ENCODE results near the gene STXBP2.

Gene STXBP2

DNA sequence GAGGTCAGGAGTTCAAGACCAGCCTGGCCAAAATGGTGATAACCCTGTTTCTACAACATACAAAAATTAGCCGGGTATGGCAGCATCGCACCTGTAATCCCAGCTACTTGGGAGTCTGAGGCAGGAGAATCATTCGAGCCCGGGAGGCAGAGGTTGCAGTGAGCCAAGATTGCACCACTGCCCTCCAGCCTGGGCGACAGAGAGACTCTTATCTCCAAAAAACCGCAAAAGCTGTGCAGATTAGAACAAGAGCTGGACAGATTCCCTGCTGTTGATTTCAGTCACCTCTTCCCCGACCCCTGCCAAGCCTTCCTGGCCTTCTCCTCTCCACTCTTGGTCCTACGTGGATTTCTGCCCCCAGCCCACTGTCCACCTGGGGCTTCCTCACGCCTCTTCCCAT is 33.0 kb upstream of the STXBP2 start:
- peaks cover 5% of the 10 kb centered on the region; the same call in 1 of the 2 replicates for H3K36me3 ChIP-seq (ENCODE audit: control insufficient read depth, insufficient read depth, low read length)
- no peak overlapping the region for H3K27ac ChIP-seq (ENCODE audit: low read depth, low read length)
- H3K9ac ChIP-seq (ENCODE audit: low read length) = no peak overlapping the region
- no peaks in the 10 kb centered on the region for H3K4me1 ChIP-seq (ENCODE audit: control insufficient read depth, insufficient read depth, low read length)
- H3K4me3 ChIP-seq (ENCODE audit: low read depth, low read length) = no peak overlapping the region
- no peaks in the 10 kb centered on the region; the same call in 1 of the 2 replicates for H3K27me3 ChIP-seq (ENCODE audit: control insufficient read depth, insufficient read depth, low read length)
- no peaks in the 10 kb centered on the region for H3K9me3 ChIP-seq (ENCODE audit: control insufficient read depth, insufficient read depth, low read depth, low read length)

DNA sequence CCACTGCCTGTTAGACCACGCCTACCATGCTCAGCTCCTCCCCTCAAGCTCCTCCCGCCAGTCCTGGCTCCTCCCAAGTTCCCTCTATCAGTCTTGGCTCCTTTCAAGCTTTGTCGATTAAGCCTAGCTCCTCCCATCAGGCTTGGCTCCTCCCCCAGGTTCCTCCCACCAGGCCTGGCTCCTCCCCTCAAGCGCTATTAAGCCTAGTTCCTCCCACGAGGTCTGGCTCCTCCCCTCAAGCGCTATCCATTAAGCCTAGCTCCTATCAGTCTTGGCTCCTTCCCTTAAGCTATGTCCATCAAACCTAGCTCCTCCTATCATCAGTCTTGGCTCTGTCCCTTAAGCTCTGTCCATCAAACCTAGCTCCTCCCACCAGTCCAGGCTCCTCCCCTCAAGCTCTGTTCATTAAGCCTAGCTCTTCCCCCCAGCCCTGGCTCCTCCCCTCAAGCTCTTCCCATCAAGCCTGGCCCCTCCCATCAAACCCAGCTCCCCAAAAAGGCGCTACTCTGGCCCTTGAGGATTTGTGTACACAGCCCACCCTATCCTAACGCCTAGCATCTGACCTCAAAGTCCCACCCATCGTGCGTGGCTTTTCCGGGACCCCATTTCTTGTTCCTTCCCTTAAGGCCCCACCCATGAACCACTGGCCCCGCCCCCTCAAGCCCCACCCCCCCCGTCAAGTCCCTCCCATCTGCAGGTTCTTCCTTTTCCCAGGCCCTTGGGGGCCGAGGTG is 31.3 kb upstream of the STXBP2 start:
- Histone ChIP-seq H3K27me3 (ENCODE audit: control insufficient read depth, insufficient read depth, low read length) (no peaks in the 10 kb centered on the region), H3K36me3 (ENCODE audit: control insufficient read depth, insufficient read depth, low read length) (peaks cover 10% of the 10 kb centered on the region), H3K9ac (ENCODE audit: low read length) (no peak overlapping the region), H3K27ac (ENCODE audit: low read depth, low read length) (no peak overlapping the region), H3K9me3 (ENCODE audit: control insufficient read depth, insufficient read depth, low read depth, low read length) (no peaks in the 10 kb centered on the region), H3K4me3 (ENCODE audit: low read depth, low read length) (peak overlapping the region; percentile 26; the same call in 1 of the 2 replicates), H3K4me1 (ENCODE audit: control insufficient read depth, insufficient read depth, low read length) (no peaks in the 10 kb centered on the region)

DNA sequence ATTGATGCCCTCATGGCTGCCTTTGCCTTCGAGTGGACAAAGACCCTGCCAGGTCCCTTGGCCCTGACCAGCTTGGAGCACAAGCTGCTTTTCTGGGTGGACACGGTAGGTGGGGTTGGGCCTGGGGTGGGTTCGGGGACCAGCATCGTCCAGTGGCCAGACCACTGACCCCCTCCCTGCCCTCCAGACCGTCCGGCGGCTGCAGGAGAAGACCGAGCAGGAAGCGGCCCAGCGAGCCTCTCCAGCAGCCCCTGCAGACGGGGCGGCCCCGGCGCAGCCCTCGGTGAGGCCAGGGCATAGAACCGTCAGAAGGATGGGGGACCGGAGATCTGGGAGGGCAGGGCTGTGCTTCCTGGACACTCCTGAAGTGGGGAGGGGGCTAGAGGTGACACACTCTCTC is 30.6 kb upstream of the STXBP2 start:
- Histone ChIP-seq H3K27me3 (ENCODE audit: control insufficient read depth, insufficient read depth, low read length) (no peaks in the 10 kb centered on the region), H3K4me1 (ENCODE audit: control insufficient read depth, insufficient read depth, low read length) (no peaks in the 10 kb centered on the region), H3K9me3 (ENCODE audit: control insufficient read depth, insufficient read depth, low read depth, low read length) (no peaks in the 10 kb centered on the region), H3K27ac (ENCODE audit: low read depth, low read length) (no peak overlapping the region), H3K9ac (ENCODE audit: low read length) (no peak overlapping the region), H3K4me3 (ENCODE audit: low read depth, low read length) (no peak overlapping the region), H3K36me3 (ENCODE audit: control insufficient read depth, insufficient read depth, low read length) (peaks cover 11% of the 10 kb centered on the region)

DNA sequence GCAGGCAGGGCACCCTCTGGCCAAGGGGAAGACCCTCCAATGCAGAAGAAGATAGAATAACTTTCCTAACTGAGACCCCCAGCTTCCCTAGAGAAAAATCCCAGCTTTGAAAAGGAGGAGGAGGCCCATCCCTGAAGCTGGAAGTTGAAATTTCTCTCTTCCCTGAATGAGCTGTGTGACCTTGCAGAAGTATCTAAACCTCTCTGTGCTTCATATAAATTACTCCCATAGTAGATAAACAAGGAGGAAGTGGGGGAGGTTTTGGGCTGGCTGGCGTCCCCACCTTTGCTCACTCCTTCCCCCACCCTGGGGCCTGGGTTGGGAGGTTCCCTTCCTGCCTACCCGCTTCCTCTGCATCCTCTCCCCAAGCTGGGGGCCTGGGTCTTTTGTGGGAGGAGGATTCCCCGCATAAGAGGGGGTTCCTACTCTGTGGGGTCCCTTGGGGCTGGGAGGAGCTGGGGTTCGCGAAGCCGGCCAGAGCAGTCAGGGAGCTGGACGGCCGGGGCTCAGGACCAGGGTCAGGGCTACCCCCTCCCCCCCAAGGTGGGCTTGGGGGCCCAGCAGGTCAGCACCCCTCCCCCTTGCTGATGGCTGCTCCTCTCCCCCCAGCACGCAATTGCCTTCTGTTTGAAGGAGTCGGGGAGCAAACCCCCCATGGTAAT is 29.6 kb upstream of the STXBP2 start:
- H3K36me3 ChIP-seq (ENCODE audit: control insufficient read depth, insufficient read depth, low read length) = peaks cover 17% of the 10 kb centered on the region
- H3K27me3 ChIP-seq (ENCODE audit: control insufficient read depth, insufficient read depth, low read length) = no peaks in the 10 kb centered on the region
- no peak overlapping the region for H3K4me3 ChIP-seq (ENCODE audit: low read depth, low read length)
- no peak overlapping the region for H3K9ac ChIP-seq (ENCODE audit: low read length)
- H3K27ac ChIP-seq (ENCODE audit: low read depth, low read length) = no peak overlapping the region
- no peaks in the 10 kb centered on the region for H3K4me1 ChIP-seq (ENCODE audit: control insufficient read depth, insufficient read depth, low read length)
- H3K9me3 ChIP-seq (ENCODE audit: control insufficient read depth, insufficient read depth, low read depth, low read length) = no peaks in the 10 kb centered on the region

DNA sequence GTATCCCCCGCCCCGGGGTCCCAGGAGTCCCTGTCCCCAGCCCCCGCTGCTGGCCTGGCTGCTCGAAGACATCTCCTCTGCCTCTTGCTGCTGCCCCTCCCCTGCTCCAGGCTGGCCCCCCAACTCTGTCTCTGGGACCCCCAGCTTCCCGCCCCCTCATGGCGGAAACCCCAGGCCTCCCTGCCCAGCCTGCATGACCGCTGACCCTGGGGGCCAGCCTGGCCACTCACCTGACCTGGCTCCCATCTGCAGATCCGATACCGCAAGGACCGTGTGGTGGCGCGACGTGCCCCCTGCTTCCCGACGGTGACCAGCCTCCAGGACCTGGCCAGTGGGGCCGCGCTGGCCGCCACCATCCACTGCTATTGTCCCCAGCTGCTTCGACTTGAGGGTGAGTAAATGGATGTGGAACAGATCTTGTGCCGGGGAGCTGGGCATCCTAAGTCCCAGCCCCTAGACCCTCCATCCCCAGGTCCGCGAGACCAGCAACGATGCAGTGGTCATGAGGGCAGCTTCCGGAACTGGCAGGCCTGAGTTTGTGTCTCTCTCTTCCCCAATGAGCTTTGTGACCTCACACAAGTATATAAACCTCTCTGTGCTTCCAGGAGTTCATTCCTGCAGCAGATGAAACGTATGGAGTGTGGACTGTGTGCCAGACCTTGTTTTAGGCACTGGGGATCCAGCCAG is 28.9 kb upstream of the STXBP2 start:
- Histone ChIP-seq H3K9ac (ENCODE audit: low read length) (no peak overlapping the region), H3K27me3 (ENCODE audit: control insufficient read depth, insufficient read depth, low read length) (no peaks in the 10 kb centered on the region)

DNA sequence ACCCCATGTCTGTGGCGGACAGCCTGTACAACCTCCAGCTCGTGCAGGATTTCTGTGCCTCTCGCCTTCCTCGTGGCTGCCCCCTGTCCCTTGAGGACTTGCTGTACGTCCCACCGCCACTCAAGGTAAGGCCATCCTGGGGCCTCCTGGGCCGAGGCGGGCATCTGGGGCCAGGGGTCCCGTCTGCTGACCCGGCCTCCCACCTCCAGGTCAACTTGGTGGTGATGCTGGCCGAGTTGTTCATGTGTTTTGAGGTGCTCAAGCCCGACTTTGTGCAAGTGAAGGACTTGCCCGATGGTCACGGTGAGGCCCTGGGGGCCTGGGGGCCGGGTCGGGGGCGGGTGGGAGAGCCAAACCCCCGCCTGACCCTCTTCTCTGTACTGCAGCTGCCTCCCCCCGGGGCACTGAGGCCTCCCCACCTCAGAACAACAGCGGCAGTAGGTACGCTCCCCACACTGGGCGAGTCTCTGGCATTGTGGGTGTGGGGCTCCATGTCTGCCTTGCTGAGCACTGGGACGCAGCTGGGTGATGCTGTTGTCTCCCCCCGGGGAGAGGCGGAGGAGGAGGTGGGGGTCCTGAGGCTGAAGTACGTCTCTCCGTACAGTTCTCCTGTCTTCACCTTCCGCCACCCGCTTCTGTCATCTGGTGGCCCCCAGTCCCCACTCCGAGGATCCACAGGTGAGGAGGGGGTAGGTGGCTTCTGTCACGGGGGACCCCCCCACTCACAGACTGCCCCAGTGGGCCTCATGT is 26.2 kb upstream of the STXBP2 start:
- no peak overlapping the region for H3K27ac ChIP-seq (ENCODE audit: low read depth, low read length)
- H3K9ac ChIP-seq (ENCODE audit: low read length) = no peak overlapping the region
- H3K27me3 ChIP-seq (ENCODE audit: control insufficient read depth, insufficient read depth, low read length) = no peaks in the 10 kb centered on the region
- H3K4me3 ChIP-seq (ENCODE audit: low read depth, low read length) = no peak overlapping the region
- no peaks in the 10 kb centered on the region for H3K4me1 ChIP-seq (ENCODE audit: control insufficient read depth, insufficient read depth, low read length)
- peaks cover 17% of the 10 kb centered on the region for H3K36me3 ChIP-seq (ENCODE audit: control insufficient read depth, insufficient read depth, low read length)
- H3K9me3 ChIP-seq (ENCODE audit: control insufficient read depth, insufficient read depth, low read depth, low read length) = no peaks in the 10 kb centered on the region

More for the DNA sequence above, 28.9 kb upstream of the STXBP2 start:
- Histone ChIP-seq H3K4me1 (ENCODE audit: control insufficient read depth, insufficient read depth, low read length) (no peaks in the 10 kb centered on the region), H3K9me3 (ENCODE audit: control insufficient read depth, insufficient read depth, low read depth, low read length) (no peaks in the 10 kb centered on the region), H3K36me3 (ENCODE audit: control insufficient read depth, insufficient read depth, low read length) (peaks cover 17% of the 10 kb centered on the region), H3K4me3 (ENCODE audit: low read depth, low read length) (no peak overlapping the region), H3K27ac (ENCODE audit: low read depth, low read length) (no peak overlapping the region)

DNA sequence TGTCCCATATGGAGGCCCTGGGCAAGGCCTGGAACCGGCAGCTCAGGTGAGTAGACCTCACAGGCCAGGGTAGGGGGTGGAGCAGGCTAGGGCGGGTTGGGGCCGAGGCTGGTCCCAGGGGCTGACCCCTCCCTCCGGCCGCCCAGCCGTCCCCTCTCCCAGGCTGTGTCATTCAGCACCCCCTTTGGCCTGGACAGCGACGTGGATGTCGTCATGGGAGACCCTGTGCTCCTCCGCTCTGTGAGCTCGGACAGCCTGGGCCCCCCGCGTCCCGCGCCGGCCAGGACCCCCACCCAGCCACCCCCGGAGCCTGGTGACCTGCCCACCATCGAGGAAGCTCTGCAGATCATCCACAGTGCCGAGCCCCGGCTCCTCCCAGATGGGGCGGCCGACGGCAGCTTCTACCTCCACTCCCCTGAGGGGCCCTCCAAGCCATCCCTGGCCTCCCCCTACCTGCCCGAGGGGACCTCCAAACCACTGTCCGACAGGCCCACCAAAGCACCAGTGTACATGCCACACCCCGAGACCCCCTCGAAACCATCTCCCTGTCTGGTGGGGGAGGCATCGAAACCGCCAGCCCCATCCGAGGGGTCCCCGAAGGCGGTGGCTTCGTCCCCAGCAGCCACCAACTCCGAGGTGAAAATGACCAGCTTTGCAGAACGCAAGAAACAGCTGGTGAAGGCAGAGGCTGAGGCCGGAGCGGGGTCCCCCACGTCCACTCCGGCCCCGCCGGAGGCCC is 25.2 kb upstream of the STXBP2 start:
- Histone ChIP-seq H3K4me3 (ENCODE audit: low read depth, low read length) (no peak overlapping the region), H3K36me3 (ENCODE audit: control insufficient read depth, insufficient read depth, low read length) (peaks cover 20% of the 10 kb centered on the region), H3K4me1 (ENCODE audit: control insufficient read depth, insufficient read depth, low read length) (no peaks in the 10 kb centered on the region), H3K9me3 (ENCODE audit: control insufficient read depth, insufficient read depth, low read depth, low read length) (no peaks in the 10 kb centered on the region), H3K27ac (ENCODE audit: low read depth, low read length) (no peak overlapping the region), H3K9ac (ENCODE audit: low read length) (no peak overlapping the region), H3K27me3 (ENCODE audit: control insufficient read depth, insufficient read depth, low read length) (no peaks in the 10 kb centered on the region)

DNA sequence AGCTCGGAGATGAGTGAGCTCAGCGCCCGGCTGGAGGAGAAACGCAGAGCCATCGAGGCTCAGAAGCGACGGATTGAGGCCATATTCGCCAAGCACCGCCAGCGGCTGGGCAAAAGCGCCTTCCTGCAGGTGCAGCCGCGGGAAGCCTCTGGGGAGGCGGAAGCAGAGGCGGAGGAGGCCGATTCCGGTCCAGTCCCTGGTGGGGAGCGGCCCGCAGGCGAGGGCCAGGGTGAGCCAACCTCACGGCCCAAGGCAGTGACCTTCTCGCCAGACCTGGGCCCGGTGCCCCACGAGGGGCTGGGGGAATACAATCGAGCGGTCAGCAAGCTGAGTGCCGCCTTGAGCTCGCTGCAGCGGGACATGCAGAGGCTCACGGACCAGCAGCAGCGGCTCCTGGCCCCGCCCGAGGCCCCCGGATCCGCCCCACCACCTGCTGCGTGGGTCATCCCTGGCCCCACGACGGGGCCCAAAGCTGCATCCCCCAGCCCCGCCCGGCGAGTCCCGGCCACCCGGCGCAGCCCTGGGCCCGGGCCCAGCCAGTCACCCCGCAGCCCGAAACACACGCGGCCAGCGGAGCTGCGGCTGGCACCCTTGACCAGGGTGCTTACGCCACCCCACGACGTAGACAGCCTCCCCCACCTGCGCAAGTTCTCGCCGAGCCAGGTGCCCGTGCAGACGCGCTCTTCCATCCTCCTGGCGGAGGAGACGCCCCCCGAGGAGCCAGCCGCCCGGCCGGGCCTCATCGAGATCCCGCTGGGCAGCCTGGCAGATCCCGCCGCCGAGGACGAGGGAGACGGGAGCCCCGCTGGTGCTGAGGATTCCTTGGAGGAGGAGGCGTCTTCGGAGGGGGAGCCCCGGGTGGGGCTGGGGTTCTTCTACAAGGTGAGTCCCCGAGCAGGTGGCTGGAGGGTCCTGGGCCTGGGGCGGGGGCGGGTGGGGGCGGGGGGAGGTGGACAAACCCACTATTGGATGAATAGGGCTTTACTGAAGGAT is 24.3 kb upstream of the STXBP2 start:
- no peaks in the 10 kb centered on the region for H3K27me3 ChIP-seq (ENCODE audit: control insufficient read depth, insufficient read depth, low read length)
- peaks cover 27% of the 10 kb centered on the region for H3K36me3 ChIP-seq (ENCODE audit: control insufficient read depth, insufficient read depth, low read length)
- no peaks in the 10 kb centered on the region for H3K9me3 ChIP-seq (ENCODE audit: control insufficient read depth, insufficient read depth, low read depth, low read length)
- no peak overlapping the region for H3K27ac ChIP-seq (ENCODE audit: low read depth, low read length)
- H3K4me3 ChIP-seq (ENCODE audit: low read depth, low read length) = no peak overlapping the region
- H3K4me1 ChIP-seq (ENCODE audit: control insufficient read depth, insufficient read depth, low read length) = no peaks in the 10 kb centered on the region
- H3K9ac ChIP-seq (ENCODE audit: low read length) = no peak overlapping the region

- Histone ChIP-seq H3K4me1 (ENCODE audit: control insufficient read depth, insufficient read depth, low read length) (no peaks in the 10 kb centered on the region), H3K9me3 (ENCODE audit: control insufficient read depth, insufficient read depth, low read depth, low read length) (no peaks in the 10 kb centered on the region), H3K4me3 (ENCODE audit: low read depth, low read length) (no peak overlapping the region), H3K27ac (ENCODE audit: low read depth, low read length) (no peak overlapping the region), H3K36me3 (ENCODE audit: control insufficient read depth, insufficient read depth, low read length) (peaks cover 41% of the 10 kb centered on the region), H3K27me3 (ENCODE audit: control insufficient read depth, insufficient read depth, low read length) (no peaks in the 10 kb centered on the region), H3K9ac (ENCODE audit: low read length) (no peak overlapping the region)
Measured at GRCh38 chr19:7614859-7615741, 21.8 kb upstream of the STXBP2 start.
